Cardiac ventricle fibroblast (primary cell): ENCODE results near the gene OTUD4. TPM values are rescaled to one million over a fixed set of nuclear protein-coding genes. Genes with fewer than 3 reads are reported as not detected.

ENCODE experiments used
- total RNA-seq: library from RNA; depleted of rRNA; stranded (reverse); fragments of >200 nt; gene quantifications from 2 replicates; pipeline ENCODE4 v1.2.3, GENCODE V29; 2015

The OTUD4 gene
- total RNA-seq, result 14.8 and 16.0 TPM in 2 replicates

GRCh38 chr4:145180298-145181090 lies at the start of gene OTUD4:
Gene OTUD4, minus strand, starts transcription at chr4:145180589. Its CDS starts 616 bp downstream, at chr4:145179973.

GRCh38 chr4:145097821-145098674 lies 82.3 kb downstream of the OTUD4 start, which contains the start of the genes ABCE1 and ANAPC10:
Gene ABCE1, plus strand, starts transcription at chr4:145098311. Its CDS starts 6,102 bp downstream, at chr4:145104413.
Gene ANAPC10, minus strand, starts transcription at chr4:145098196. Its CDS starts 2,097 bp downstream, at chr4:145096099.

Other genes starting within 250 kb of the OTUD4 start
- 13.1 and 20.6 TPM in 2 replicates for gene ANAPC10, start 82.4 kb downstream of the OTUD4 start, total RNA-seq
- gene ABCE1, start 82.3 kb downstream of the OTUD4 start, total RNA-seq, result 67.6 and 69.3 TPM in 2 replicates